Vagina (tissue), 2 donors: ENCODE results near the gene MEDAG. TPM values are rescaled to one million over a fixed set of nuclear protein-coding genes. Genes with fewer than 3 reads are reported as not detected.

Experiments used
- DNase-seq, 2 donors: peaks; one replicate each; pipeline ENCODE4 v3.0.0-alpha.2; 2017; ENCODE audit errors: extremely low spot score in 2 of 2
- H3K27ac ChIP-seq: fragments of 200-600 bp; sonication (generic); one replicate; pipeline ENCODE4 v1.5.1; 2019
- H3K27me3 ChIP-seq: fragments of 200-600 bp; sonication (generic); one replicate; pipeline ENCODE4 v1.5.1; 2019
- H3K36me3 ChIP-seq, 2 donors: fragments of 200-600 bp; sonication (generic); one replicate each; pipeline ENCODE4 v1.5.1; 2017 to 2019
- H3K4me1 ChIP-seq: fragments of 200-600 bp; sonication (generic); one replicate; pipeline ENCODE4 v1.5.1; 2019
- H3K4me3 ChIP-seq, 2 donors: fragments of 200-600 bp; sonication (generic); 1 replicate in 1 of 2; 2 replicates in 1 of 2; pipeline ENCODE4 v1.5.1; 2016 to 2019
- H3K9me3 ChIP-seq: fragments of 200-600 bp; sonication (generic); one replicate; pipeline ENCODE4 v1.5.1; 2019
- CTCF ChIP-seq, 3 experiments: fragments of 450-650 bp in 2 of 3; fragments of 200-600 bp in 1 of 3; sonication (generic) in 1 of 3; IDR thresholded peaks; one replicate each; pipeline ENCODE4 v1.5.1; 2017 to 2019; ENCODE audit warnings: antibody characterized with exemption in 3 of 3, mild to moderate bottlenecking in 2 of 3, moderate library complexity in 2 of 3
- POLR2A ChIP-seq, 2 donors: fragments of 450-650 bp; IDR thresholded peaks; one replicate each; pipeline ENCODE4 v1.6.1; 2017; ENCODE audit warnings: antibody characterized with exemption in 2 of 2, mild to moderate bottlenecking in 2 of 2, moderate library complexity in 2 of 2
- POLR2AphosphoS5 ChIP-seq, 2 donors: sonication (generic); formaldehyde crosslinking; IDR thresholded peaks; one replicate each; pipeline ENCODE4 v1.9.0; 2017; ENCODE audit warnings: antibody characterized with exemption in 2 of 2, mild to moderate bottlenecking in 2 of 2, low read depth in 1 of 2; ENCODE audit not compliant: insufficient read depth in 1 of 2
- intact Hi-C: fragments of 100-400 bp; cut with DNase I; formaldehyde crosslinking; loops from one replicate; pipeline ENCODE4 v1.15.1; 2023
- total RNA-seq: library from RNA; depleted of rRNA; stranded (reverse); fragments of >200 nt; gene quantifications from one replicate; pipeline ENCODE4 v1.2.3, GENCODE V29; 2016

Gene MEDAG
- total RNA-seq, 1 donor from 2014 or later = 46.4 TPM

GRCh38 chr13:30882996-30883766 lies 22.9 kb upstream of the MEDAG start:
- intact Hi-C loops = no loop called here
- no peaks in the 10 kb centered on the region for H3K27me3 ChIP-seq
- no peaks in the 10 kb centered on the region for H3K36me3 ChIP-seq
- DNase-seq = peak; percentile 37 to 65
- no peaks in the 10 kb centered on the region for H3K9me3 ChIP-seq
- H3K4me3 ChIP-seq = no peak overlapping the region
- H3K27ac ChIP-seq = peak overlapping the region; percentile 82
- TF ChIP-seq POLR2A (IDR thresholded peaks at IDR 0.05) (no peak), CTCF (IDR thresholded peaks at IDR 0.05) (no peak), POLR2AphosphoS5 (IDR thresholded peaks at IDR 0.05; ENCODE audit: insufficient read depth in 1 of 2, low read depth in 1 of 2) (no peak)
- peaks cover 36% of the 10 kb centered on the region for H3K4me1 ChIP-seq

- peaks cover 32% of the 10 kb centered on the region for H3K4me1 ChIP-seq
- no peak overlapping the region for H3K27ac ChIP-seq
- DNase-seq = peak in 1 of 2 donors; percentile 82
- no peaks in the 10 kb centered on the region for H3K9me3 ChIP-seq
- intact Hi-C loops = no loop called here
- no peak for TF ChIP-seq CTCF (IDR thresholded peaks at IDR 0.05)
- TF ChIP-seq POLR2AphosphoS5 (IDR thresholded peaks at IDR 0.05; ENCODE audit: insufficient read depth in 1 of 2, low read depth in 1 of 2) = no peak
- no peak for TF ChIP-seq POLR2A (IDR thresholded peaks at IDR 0.05)
- no peak overlapping the region for H3K4me3 ChIP-seq
- no peaks in the 10 kb centered on the region for H3K27me3 ChIP-seq
- no peaks in the 10 kb centered on the region for H3K36me3 ChIP-seq
These were observed 21.5 kb upstream of the MEDAG start for GRCh38 chr13:30884543-30884942.

GRCh38 chr13:30889196-30889690 lies 16.8 kb upstream of the MEDAG start:
- no peaks in the 10 kb centered on the region for H3K27me3 ChIP-seq
- H3K4me1 ChIP-seq = no peaks in the 10 kb centered on the region
- no peaks in the 10 kb centered on the region for H3K36me3 ChIP-seq
- TF ChIP-seq CTCF (IDR thresholded peaks at IDR 0.05) = no peak
- TF ChIP-seq POLR2A (IDR thresholded peaks at IDR 0.05) = no peak
- DNase-seq = no peak
- H3K4me3 ChIP-seq = no peak overlapping the region
- no peak overlapping the region for H3K27ac ChIP-seq
- no peaks in the 10 kb centered on the region for H3K9me3 ChIP-seq
- intact Hi-C loops = no loop called here

- H3K4me3 ChIP-seq = no peak overlapping the region
These were observed 13.1 kb upstream of the MEDAG start for GRCh38 chr13:30892966-30893365.

GRCh38 chr13:30895773-30896172 lies 10.3 kb upstream of the MEDAG start:
- H3K27ac ChIP-seq = peak overlapping the region; percentile 83
- no peak for DNase-seq
- H3K9me3 ChIP-seq = no peaks in the 10 kb centered on the region
- H3K4me1 ChIP-seq = peaks cover 32% of the 10 kb centered on the region
- H3K4me3 ChIP-seq = no peak overlapping the region
- H3K36me3 ChIP-seq = no peaks in the 10 kb centered on the region
- TF ChIP-seq POLR2AphosphoS5 (IDR thresholded peaks at IDR 0.05; ENCODE audit: insufficient read depth in 1 of 2, low read depth in 1 of 2) = peak in 1 of 2 donors; percentile 65
- TF ChIP-seq CTCF (IDR thresholded peaks at IDR 0.05) = no peak
- H3K27me3 ChIP-seq = no peaks in the 10 kb centered on the region
- intact Hi-C loops = no loop called here

More at GRCh38 chr13:30892966-30893365, 13.1 kb upstream of the MEDAG start:
- intact Hi-C loops = no loop called here
- peaks cover 18% of the 10 kb centered on the region for H3K4me1 ChIP-seq
- H3K9me3 ChIP-seq = no peaks in the 10 kb centered on the region
- no peaks in the 10 kb centered on the region for H3K36me3 ChIP-seq
- TF ChIP-seq POLR2AphosphoS5 (IDR thresholded peaks at IDR 0.05; ENCODE audit: insufficient read depth in 1 of 2, low read depth in 1 of 2) = no peak
- H3K27ac ChIP-seq = no peak overlapping the region
- peak in 1 of 2 donors; percentile 28 for DNase-seq
- H3K27me3 ChIP-seq = no peaks in the 10 kb centered on the region
